ENCODE measurements around the gene ACSBG1.

- TF ChIP-seq, protein P1, sequence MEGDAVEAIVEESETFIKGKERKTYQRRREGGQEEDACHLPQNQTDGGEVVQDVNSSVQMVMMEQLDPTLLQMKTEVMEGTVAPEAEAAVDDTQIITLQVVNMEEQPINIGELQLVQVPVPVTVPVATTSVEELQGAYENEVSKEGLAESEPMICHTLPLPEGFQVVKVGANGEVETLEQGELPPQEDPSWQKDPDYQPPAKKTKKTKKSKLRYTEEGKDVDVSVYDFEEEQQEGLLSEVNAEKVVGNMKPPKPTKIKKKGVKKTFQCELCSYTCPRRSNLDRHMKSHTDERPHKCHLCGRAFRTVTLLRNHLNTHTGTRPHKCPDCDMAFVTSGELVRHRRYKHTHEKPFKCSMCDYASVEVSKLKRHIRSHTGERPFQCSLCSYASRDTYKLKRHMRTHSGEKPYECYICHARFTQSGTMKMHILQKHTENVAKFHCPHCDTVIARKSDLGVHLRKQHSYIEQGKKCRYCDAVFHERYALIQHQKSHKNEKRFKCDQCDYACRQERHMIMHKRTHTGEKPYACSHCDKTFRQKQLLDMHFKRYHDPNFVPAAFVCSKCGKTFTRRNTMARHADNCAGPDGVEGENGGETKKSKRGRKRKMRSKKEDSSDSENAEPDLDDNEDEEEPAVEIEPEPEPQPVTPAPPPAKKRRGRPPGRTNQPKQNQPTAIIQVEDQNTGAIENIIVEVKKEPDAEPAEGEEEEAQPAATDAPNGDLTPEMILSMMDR (IDR thresholded peaks at IDR 0.05; ENCODE audit: low read length) = no peak
- no peak for TF ChIP-seq EZH2phosphoT487 (IDR thresholded peaks at IDR 0.05; ENCODE audit: low read length)
These were observed 46.1 kb upstream of the ACSBG1 start for GRCh38 chr15:78280319-78281072.

Data from MM.1S (cell line).